Tibial artery (tissue), 4 donors: Measurements from ENCODE around the gene WNT7A.

ENCODE experiments used
- DNase-seq, 2 donors: peaks; one replicate each; pipeline ENCODE4 v3.0.0-alpha.2; 2019
- H3K27ac ChIP-seq, 2 donors: fragments of 200-600 bp; sonication (generic) in 1 of 2; 1 replicate in 1 of 2; 2 replicates in 1 of 2; pipeline ENCODE4 v1.5.1; 2018 to 2019; ENCODE audit warnings: mild to moderate bottlenecking in 1 of 2
- H3K27me3 ChIP-seq, 2 donors: fragments of 200-600 bp; sonication (generic) in 1 of 2; one replicate each; pipeline versions ENCODE4 v1.5.1 to v1.6.0; 2016 to 2019
- H3K36me3 ChIP-seq, 3 donors: fragments of 200-600 bp; sonication (generic) in 2 of 3; one replicate each; pipeline ENCODE4 v1.5.1; 2016 to 2019; ENCODE audit warnings: mild to moderate bottlenecking in 2 of 3
- H3K4me1 ChIP-seq, 4 donors: fragments of 200-600 bp; sonication (generic) in 2 of 4; 1 replicate in 3 of 4; 2 replicates in 1 of 4; pipeline ENCODE4 v1.5.1; 2016 to 2019
- H3K4me3 ChIP-seq, 2 donors: fragments of 200-600 bp; sonication (generic) in 1 of 2; 1 replicate in 1 of 2; 2 replicates in 1 of 2; pipeline ENCODE4 v1.5.1; 2018 to 2019; ENCODE audit warnings: mild to moderate bottlenecking in 2 of 2
- H3K9me3 ChIP-seq, 3 donors: fragments of 200-600 bp; sonication (generic) in 1 of 3; one replicate each; pipeline ENCODE4 v1.5.1; 2016 to 2019
- CTCF ChIP-seq, 2 experiments: fragments of 200-600 bp in 1 of 2; fragments of 450-650 bp in 1 of 2; IDR thresholded peaks; one replicate each; pipeline ENCODE4 v1.5.1; 2017 to 2019; ENCODE audit warnings: antibody characterized with exemption in 2 of 2, mild to moderate bottlenecking in 1 of 2, moderate library complexity in 1 of 2
- intact Hi-C: fragments of 100-400 bp; cut with DNase I; formaldehyde crosslinking; loops from one replicate; pipeline ENCODE4 v1.15.0; 2023; ENCODE audit warnings: low total_unique reads

The WNT7A gene

GRCh38 chr3:13823692-13824091 lies 56.2 kb downstream of the WNT7A start:
- H3K4me3 ChIP-seq = no peak overlapping the region
- intact Hi-C loops = no loop called here
- no peak for DNase-seq
- no peak for TF ChIP-seq CTCF (IDR thresholded peaks at IDR 0.05)
- no peaks in the 10 kb centered on the region for H3K4me1 ChIP-seq
- H3K27me3 ChIP-seq = peaks cover 0 to 14% of the 10 kb centered on the region in 2 donors
- no peaks in the 10 kb centered on the region for H3K36me3 ChIP-seq
- H3K9me3 ChIP-seq = no peaks in the 10 kb centered on the region
- H3K27ac ChIP-seq = no peak overlapping the region

GRCh38 chr3:13822871-13823585 lies 56.8 kb downstream of the WNT7A start:
- Histone ChIP-seq H3K4me3 (no peak overlapping the region), H3K4me1 (no peaks in the 10 kb centered on the region), H3K27me3 (peaks cover 0 to 12% of the 10 kb centered on the region in 2 donors), H3K27ac (no peak overlapping the region), H3K36me3 (no peaks in the 10 kb centered on the region), H3K9me3 (no peaks in the 10 kb centered on the region)
- DNase-seq = no peak
- TF ChIP-seq CTCF (IDR thresholded peaks at IDR 0.05) = no peak
- intact Hi-C loops = no loop called here

- DNase-seq = no peak
- Histone ChIP-seq H3K9me3 (peaks cover 0 to 2% (median 1%) of the 10 kb centered on the region in 3 donors), H3K4me3 (no peak overlapping the region), H3K27me3 (peaks cover 0 to 11% of the 10 kb centered on the region in 2 donors), H3K4me1 (no peaks in the 10 kb centered on the region), H3K27ac (no peak overlapping the region), H3K36me3 (no peaks in the 10 kb centered on the region)
- no peak for TF ChIP-seq CTCF (IDR thresholded peaks at IDR 0.05)
- intact Hi-C loops = no loop called here
Measured at GRCh38 chr3:13822042-13822441, 57.8 kb downstream of the WNT7A start.

- Histone ChIP-seq H3K4me1 (no peaks in the 10 kb centered on the region), H3K4me3 (no peak overlapping the region), H3K27me3 (peaks cover 0 to 11% of the 10 kb centered on the region in 2 donors), H3K9me3 (peaks cover 0 to 11% (median 10%) of the 10 kb centered on the region in 3 donors), H3K36me3 (no peaks in the 10 kb centered on the region), H3K27ac (no peak overlapping the region)
- DNase-seq = no peak
- intact Hi-C loops = no loop called here
- TF ChIP-seq CTCF (IDR thresholded peaks at IDR 0.05) = no peak
Measured at GRCh38 chr3:13821126-13821525, 58.7 kb downstream of the WNT7A start.

- intact Hi-C loops = no loop called here
- no peak for DNase-seq
- Histone ChIP-seq H3K27me3 (peaks cover 0 to 5% of the 10 kb centered on the region in 2 donors), H3K27ac (no peak overlapping the region), H3K4me1 (no peaks in the 10 kb centered on the region), H3K36me3 (no peaks in the 10 kb centered on the region), H3K9me3 (peaks cover 7 to 33% (median 31%) of the 10 kb centered on the region in 3 donors), H3K4me3 (no peak overlapping the region)
- no peak for TF ChIP-seq CTCF (IDR thresholded peaks at IDR 0.05)
Measured at GRCh38 chr3:13818919-13819318, 61.0 kb downstream of the WNT7A start.
